ENCODE results near the gene LRCH4. TPM values are rescaled to one million over a fixed set of nuclear protein-coding genes. Genes with fewer than 3 reads are reported as not detected.

LRCH4 gene
- total and polyA plus RNA-seq, 9 of the 15 experiments (the other 6 are each of a cell fraction or from before 2014, with no cell fraction given) = 0.06 to 63.3 (median 15.0) TPM

- TF ChIP-seq, protein P1, sequence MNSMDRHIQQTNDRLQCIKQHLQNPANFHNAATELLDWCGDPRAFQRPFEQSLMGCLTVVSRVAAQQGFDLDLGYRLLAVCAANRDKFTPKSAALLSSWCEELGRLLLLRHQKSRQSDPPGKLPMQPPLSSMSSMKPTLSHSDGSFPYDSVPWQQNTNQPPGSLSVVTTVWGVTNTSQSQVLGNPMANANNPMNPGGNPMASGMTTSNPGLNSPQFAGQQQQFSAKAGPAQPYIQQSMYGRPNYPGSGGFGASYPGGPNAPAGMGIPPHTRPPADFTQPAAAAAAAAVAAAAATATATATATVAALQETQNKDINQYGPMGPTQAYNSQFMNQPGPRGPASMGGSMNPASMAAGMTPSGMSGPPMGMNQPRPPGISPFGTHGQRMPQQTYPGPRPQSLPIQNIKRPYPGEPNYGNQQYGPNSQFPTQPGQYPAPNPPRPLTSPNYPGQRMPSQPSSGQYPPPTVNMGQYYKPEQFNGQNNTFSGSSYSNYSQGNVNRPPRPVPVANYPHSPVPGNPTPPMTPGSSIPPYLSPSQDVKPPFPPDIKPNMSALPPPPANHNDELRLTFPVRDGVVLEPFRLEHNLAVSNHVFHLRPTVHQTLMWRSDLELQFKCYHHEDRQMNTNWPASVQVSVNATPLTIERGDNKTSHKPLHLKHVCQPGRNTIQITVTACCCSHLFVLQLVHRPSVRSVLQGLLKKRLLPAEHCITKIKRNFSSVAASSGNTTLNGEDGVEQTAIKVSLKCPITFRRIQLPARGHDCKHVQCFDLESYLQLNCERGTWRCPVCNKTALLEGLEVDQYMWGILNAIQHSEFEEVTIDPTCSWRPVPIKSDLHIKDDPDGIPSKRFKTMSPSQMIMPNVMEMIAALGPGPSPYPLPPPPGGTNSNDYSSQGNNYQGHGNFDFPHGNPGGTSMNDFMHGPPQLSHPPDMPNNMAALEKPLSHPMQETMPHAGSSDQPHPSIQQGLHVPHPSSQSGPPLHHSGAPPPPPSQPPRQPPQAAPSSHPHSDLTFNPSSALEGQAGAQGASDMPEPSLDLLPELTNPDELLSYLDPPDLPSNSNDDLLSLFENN (IDR thresholded peaks at IDR 0.05; ENCODE audit: low read depth in 2 of 2, low read length in 2 of 2) = peak in 1 of 2 experiments; percentile 42; a peak in 1 of 4 replicates
- TF ChIP-seq ZNF175 (CRISPR knock-in tag; IDR thresholded peaks at IDR 0.05; ENCODE audit: low read depth) (peak; percentile 60; the same call in 1 of the 2 replicates), PBX2 (CRISPR knock-in tag; IDR thresholded peaks at IDR 0.05; ENCODE audit: low read depth) (0 out of 2 replicates have a peak, but pooled peaks have one; percentile 11), PBX2 (tag; conservative IDR thresholded peaks at IDR 0.05; ENCODE audit: low read depth) (peak; percentile 83), GABPB1 (CRISPR knock-in tag; IDR thresholded peaks at IDR 0.05) (peak; percentile 81), POLR2B (IDR thresholded peaks at IDR 0.05; ENCODE audit: low read depth, partially characterized antibody) (peak; percentile 94), MGA (IDR thresholded peaks at IDR 0.05) (peak; percentile 69; the same call in 1 of the 2 replicates)
Observed at GRCh38 chr7:100611983-100612729, 26.2 kb upstream of the LRCH4 start, which contains the start of gene MOSPD3 (continued).

All from K562 (cell line).